Aorta (tissue), 5 donors: ENCODE data around the gene RCAN2. TPM values are rescaled to one million over a fixed set of nuclear protein-coding genes. Genes with fewer than 3 reads are reported as not detected.

Experiments
- ATAC-seq: fragments of 200-7000 bp; cut with Tn5 transposase; one replicate; pipeline ENCODE4 v1.9.1; 2022; ENCODE audit warnings: moderate library complexity; ENCODE audit not compliant: low FRiP score
- DNase-seq, 2 donors: peaks; one replicate each; pipeline ENCODE4 v3.0.0-alpha.2; 2020
- H3K27ac ChIP-seq, 2 donors: one replicate each; pipeline ENCODE4 v1.5.1; 2013; ENCODE audit warnings: low read length in 2 of 2, mild to moderate bottlenecking in 2 of 2, moderate library complexity in 2 of 2, control low read depth in 1 of 2, inconsistent platforms in 1 of 2, low read depth in 1 of 2
- H3K27me3 ChIP-seq, 2 donors: one replicate each; pipeline ENCODE4 v1.6.1; 2013; ENCODE audit warnings: control low read depth in 1 of 2, low read length in 1 of 2, mild to moderate bottlenecking in 1 of 2, moderate library complexity in 1 of 2; ENCODE audit not compliant: insufficient read depth in 2 of 2, control insufficient read depth in 1 of 2
- H3K36me3 ChIP-seq, 2 donors: one replicate each; pipeline ENCODE4 v1.6.1; 2013; ENCODE audit warnings: control low read depth in 1 of 2, low read length in 1 of 2, mild to moderate bottlenecking in 1 of 2; ENCODE audit not compliant: insufficient read depth in 2 of 2, control insufficient read depth in 1 of 2
- H3K4me1 ChIP-seq, 2 donors: one replicate each; pipeline ENCODE4 v1.6.1; 2013; ENCODE audit warnings: low read length in 2 of 2, control low read depth in 1 of 2, mild to moderate bottlenecking in 1 of 2, moderate library complexity in 1 of 2; ENCODE audit not compliant: insufficient read depth in 2 of 2, control insufficient read depth in 1 of 2
- H3K4me3 ChIP-seq, 2 donors: one replicate each; pipeline ENCODE4 v1.5.1; 2013; ENCODE audit warnings: low read length in 2 of 2, control low read depth in 1 of 2, mild to moderate bottlenecking in 1 of 2
- H3K9me3 ChIP-seq: one replicate; pipeline ENCODE4 v1.6.1; 2013; ENCODE audit warnings: mild to moderate bottlenecking, low read length; ENCODE audit not compliant: control insufficient read depth
- WGBS, 2 donors: extraction: QIAGEN DNeasy Blood & Tissue Kit; methylation state at CpG; one replicate each; pipeline ENCODE4 v1.1.7; 2013; 5-methylcytosine and 5-hydroxymethylcytosine counted together
- intact Hi-C, 2 donors: fragments of 100-400 bp; cut with DNase I; formaldehyde crosslinking; loops; one replicate each; pipeline versions ENCODE4 v1.14.2 to v1.15.0; 2022
- polyA plus RNA-seq, 2 donors: library from polyadenylated mRNA; stranded (reverse); fragments of 200-250 nt; gene quantifications; one replicate each; pipeline ENCODE4 v1.2.3, GENCODE V29; 2013
- total RNA-seq, 2 donors: library from RNA; stranded (reverse); fragmentation: NEBNext Ultra II Directional; extraction: Animal tissue kit (Norgen Biotek cat#: 25700); gene quantifications; one replicate each; pipeline ENCODE4 v1.2.1, GENCODE V29; 2021
- donor health status: healthy with polysubstance abuse.
- donor health status: Bipolar disorder and iron deficiency.
- donor health status: DM: no; HTN: no; CAD: no.
- donor health status: DM: no; HTN: no; CAD: no.
- donor health status: DM: yes; HTN: yes; CAD: no.

The RCAN2 gene
- total and polyA plus RNA-seq, 4 donors = 87.3 to 235 (median 130) TPM

DNA sequence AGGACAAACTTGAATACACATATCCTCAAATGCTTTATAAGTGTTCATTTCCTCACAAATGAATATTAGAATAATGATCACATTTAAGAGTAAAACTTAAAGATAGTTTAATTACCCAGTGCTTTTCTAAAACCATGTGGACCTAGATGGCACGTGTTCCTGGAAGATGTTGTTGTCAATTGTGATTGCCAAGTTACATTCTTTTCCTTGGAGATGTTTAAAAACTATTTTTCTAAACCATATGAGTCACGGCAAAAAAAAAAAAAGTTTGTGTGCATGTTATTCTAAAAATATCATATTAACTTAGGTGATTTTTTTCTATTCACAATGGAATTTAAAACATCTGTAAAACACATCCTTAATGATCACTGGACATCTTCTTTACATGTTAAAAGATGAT, 51.1 kb downstream of the RCAN2 start:
- Histone ChIP-seq H3K4me1 (peaks cover 3 to 8% of the 10 kb centered on the region in 2 donors), H3K36me3 (no peaks in the 10 kb centered on the region), H3K9me3 (no peaks in the 10 kb centered on the region), H3K4me3 (no peak overlapping the region), H3K27ac (no peak overlapping the region), H3K27me3 (no peaks in the 10 kb centered on the region)
- intact Hi-C loops = loop anchor here in 1 of 2 donors (5.0 kb wide), 1 partner anchor 82 kb away; no protein-coding TSS in a partner anchor
- 0 to 3% methylated on average over 2 of the region's 2 CpGs for WGBS, 2 donors
- DNase-seq = no peak
- ATAC-seq = no peak

DNA sequence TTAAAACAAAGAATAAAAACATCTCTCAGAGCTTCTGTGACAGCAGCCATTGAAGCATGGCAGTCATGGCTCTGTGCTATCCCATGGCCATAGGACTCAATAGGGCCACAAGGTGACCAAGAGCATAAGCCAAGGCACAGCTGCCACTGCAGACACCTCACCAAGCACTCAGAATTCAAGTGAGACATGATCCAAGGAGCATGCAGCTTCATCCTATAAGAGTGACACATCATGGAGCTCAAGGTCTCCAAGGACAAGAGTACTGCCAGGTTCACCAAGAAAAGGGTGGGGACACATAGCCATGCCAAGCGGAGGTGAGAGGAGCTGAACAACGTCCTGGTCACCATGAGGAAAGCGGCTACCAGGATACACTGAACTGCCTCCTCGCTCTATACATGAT, 53.0 kb downstream of the RCAN2 start:
- DNase-seq (no peak), ATAC-seq (no peak)
- Histone ChIP-seq H3K9me3 (no peaks in the 10 kb centered on the region), H3K4me3 (no peak overlapping the region), H3K4me1 (peaks cover 3 to 8% of the 10 kb centered on the region in 2 donors), H3K36me3 (no peaks in the 10 kb centered on the region), H3K27me3 (no peaks in the 10 kb centered on the region), H3K27ac (peak overlapping the region; percentile 2 to 96)
- 87 to 90% methylated on average over 4 of the region's 4 CpGs for WGBS, 2 donors
- intact Hi-C loops = loop anchor here in 1 of 2 donors (5.0 kb wide), 2 partner anchors 54 to 84 kb away; partner anchors contain the start of gene RCAN2

DNA sequence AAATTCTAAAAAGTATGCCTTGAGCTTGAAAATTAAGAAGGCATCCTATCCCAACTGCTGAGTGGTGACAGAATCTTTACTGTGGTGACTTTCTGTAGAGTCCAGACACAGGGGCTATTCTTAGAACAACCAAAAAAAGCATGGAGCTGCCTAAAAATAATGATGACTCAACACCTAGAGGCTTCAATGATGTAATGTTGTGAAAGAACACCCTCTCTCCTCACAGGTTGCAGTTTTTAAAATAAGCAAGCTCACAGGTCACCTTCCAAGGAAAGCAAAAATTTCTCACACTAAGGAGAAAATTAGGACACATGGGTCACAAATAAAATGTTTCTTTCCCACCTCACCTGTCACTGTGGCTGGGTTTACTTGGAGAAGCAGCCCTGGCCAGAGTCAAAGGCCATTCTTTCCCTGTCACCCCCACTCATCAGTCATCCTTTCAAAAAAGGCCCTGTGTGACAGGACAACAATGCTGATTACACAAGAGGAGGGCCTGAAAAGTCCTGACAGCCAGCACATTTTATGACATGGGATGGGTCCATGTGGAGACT, 53.5 kb downstream of the RCAN2 start:
- H3K4me1 ChIP-seq = peaks cover 3 to 8% of the 10 kb centered on the region in 2 donors
- H3K4me3 ChIP-seq = no peak overlapping the region
- no peaks in the 10 kb centered on the region for H3K9me3 ChIP-seq
- ATAC-seq (peak; percentile 72), DNase-seq (no peak)
- no peaks in the 10 kb centered on the region for H3K27me3 ChIP-seq
- H3K36me3 ChIP-seq = no peaks in the 10 kb centered on the region
- peak overlapping the region; percentile 51 to 96 for H3K27ac ChIP-seq
- intact Hi-C loops = loop anchor here in 1 of 2 donors (5.0 kb wide), 2 partner anchors 55 to 85 kb away; partner anchors contain the start of gene RCAN2

DNA sequence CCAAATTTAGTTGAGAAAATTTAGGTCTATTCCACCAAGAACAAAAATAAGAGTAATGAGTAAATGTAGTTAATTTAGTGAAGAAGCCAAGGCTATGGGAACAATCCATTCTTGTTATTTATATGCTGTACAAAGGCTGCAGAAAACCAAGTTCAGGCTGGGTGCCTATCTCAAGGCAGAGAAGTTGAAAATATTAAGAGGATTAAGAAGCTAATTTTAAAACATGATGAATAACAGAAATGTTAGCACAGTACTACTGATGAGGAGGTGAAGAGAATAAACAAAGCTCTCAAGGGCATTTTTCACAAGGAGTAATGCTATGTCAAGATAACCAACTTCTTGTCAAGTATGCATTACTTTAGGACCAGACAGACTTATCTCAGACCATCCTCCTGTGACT, 68.6 kb downstream of the RCAN2 start:
- ATAC-seq = no peak
- H3K27me3 ChIP-seq = no peaks in the 10 kb centered on the region
- intact Hi-C loops = loop anchor here in 1 of 2 donors (5.0 kb wide), 1 partner anchor 70 kb away; the partner anchor contains the start of gene RCAN2
- no peaks in the 10 kb centered on the region for H3K9me3 ChIP-seq
- peak overlapping the region in 1 of 2 donors; percentile 10 for H3K4me3 ChIP-seq
- no peak for DNase-seq
- peaks cover 2 to 4% of the 10 kb centered on the region in 2 donors for H3K36me3 ChIP-seq
- H3K4me1 ChIP-seq = peaks cover 7 to 9% of the 10 kb centered on the region in 2 donors
- H3K27ac ChIP-seq = peak overlapping the region; percentile 71 to 76

DNA sequence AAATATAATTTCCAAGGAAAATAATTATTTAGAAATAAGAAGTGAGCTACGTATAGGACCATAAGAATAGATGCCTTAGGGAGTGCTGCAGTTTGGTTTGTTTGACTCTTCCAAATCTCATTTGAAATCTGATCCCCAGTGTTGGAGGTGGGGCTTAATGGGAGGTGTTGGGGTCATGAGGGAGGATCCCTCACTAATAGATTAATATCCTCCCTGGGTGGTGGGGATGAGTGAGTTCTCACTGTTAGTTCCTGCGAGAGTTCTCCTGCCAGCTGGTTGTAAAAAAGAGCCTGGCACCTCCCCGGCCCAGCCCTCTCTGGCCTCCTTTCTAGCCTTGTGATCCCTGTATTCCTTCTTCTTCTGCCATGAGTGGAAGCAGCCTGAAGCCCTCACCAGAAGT, 69.3 kb downstream of the RCAN2 start:
- peak overlapping the region in 1 of 2 donors; percentile 81 for H3K27ac ChIP-seq
- ATAC-seq = no peak

DNA sequence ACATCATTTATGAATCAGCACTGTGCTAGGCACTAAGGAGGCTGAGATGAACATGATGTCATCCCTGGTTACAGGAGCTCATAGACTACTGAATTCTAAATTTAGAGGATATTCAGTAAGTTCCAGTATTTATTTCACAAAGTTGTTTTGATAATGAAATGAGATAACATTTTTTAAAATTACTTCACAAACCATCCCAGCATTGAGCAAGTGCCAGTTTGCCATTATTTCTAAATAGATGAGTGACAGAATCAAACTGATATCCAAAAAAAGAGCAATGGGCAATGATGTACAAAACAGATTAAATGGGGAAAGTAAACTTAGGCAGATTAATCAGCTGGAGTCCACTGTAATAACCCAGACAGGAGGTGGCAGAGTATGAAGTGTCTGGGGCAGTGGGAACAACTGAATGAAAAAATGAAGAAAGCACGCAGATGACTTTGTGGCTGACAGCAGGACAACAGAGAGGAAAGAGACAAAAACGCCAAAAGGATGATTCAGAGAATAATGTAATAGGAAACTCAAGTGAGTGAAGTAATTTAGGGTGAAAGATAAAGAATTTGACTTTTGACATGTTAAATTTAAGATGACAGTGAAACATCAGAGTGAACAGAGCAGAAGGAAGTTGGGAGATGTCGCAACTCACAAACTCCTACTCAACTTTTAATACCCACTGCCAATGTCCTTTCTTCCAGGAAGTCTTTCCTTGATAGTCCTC, 70.2 kb downstream of the RCAN2 start:
- WGBS, 2 donors = 80% methylated on average over 3 of the region's 3 CpGs
- DNase-seq (no peak), ATAC-seq (no peak)
- Histone ChIP-seq H3K27me3 (no peaks in the 10 kb centered on the region), H3K4me1 (peaks cover 7 to 9% of the 10 kb centered on the region in 2 donors), H3K4me3 (no peak overlapping the region), H3K36me3 (peaks cover 2 to 4% of the 10 kb centered on the region in 2 donors), H3K9me3 (no peaks in the 10 kb centered on the region), H3K27ac (peak overlapping the region; percentile 2 to 57)
- intact Hi-C loops = loop anchor here in 1 of 2 donors (5.0 kb wide), 1 partner anchor 71 kb away; the partner anchor contains the start of gene RCAN2

More for the DNA sequence above, 69.3 kb downstream of the RCAN2 start:
- Histone ChIP-seq H3K4me1 (peaks cover 7 to 9% of the 10 kb centered on the region in 2 donors), H3K27me3 (no peaks in the 10 kb centered on the region), H3K9me3 (no peaks in the 10 kb centered on the region), H3K4me3 (no peak overlapping the region), H3K36me3 (peaks cover 2 to 4% of the 10 kb centered on the region in 2 donors)
- intact Hi-C loops = loop anchor here in 1 of 2 donors (5.0 kb wide), 1 partner anchor 70 kb away; the partner anchor contains the start of gene RCAN2
- DNase-seq = no peak
- WGBS, 2 donors = 67 to 78% methylated on average over 3 of the region's 3 CpGs

DNA sequence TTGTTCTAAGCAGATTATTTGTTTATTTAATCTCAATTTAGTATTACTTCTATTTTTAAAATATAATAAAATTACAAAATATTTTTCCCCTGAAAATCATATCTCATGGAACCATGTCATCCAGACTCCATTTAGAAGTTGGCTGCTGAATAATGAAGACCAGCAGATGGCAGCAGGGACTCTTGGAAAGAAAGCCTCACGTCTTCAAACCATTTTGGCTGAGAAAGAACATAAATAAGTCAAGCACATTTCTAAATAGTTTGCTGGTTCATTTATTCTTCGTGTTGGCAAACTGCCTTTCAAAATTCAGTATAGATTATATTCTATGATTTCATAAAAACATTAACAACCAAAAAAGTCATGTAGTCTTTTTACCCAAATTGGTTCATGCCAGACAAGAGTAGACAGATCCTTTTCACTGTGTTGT, 71.7 kb downstream of the RCAN2 start:
- Histone ChIP-seq H3K27me3 (no peaks in the 10 kb centered on the region), H3K36me3 (peaks cover 2 to 4% of the 10 kb centered on the region in 2 donors), H3K27ac (no peak overlapping the region), H3K4me1 (peaks cover 7 to 9% of the 10 kb centered on the region in 2 donors), H3K4me3 (no peak overlapping the region), H3K9me3 (no peaks in the 10 kb centered on the region)
- peak in 1 of 2 donors; percentile 58 for DNase-seq
- ATAC-seq = peak; percentile 78
- 0% methylated on average over 2 of the region's 2 CpGs for WGBS, 2 donors
- intact Hi-C loops = loop anchor here (1.0 to 10.0 kb wide), 4 partner anchors 71 to 365 kb away; partner anchors contain the start of gene RCAN2 (in 2 of the 2)

DNA sequence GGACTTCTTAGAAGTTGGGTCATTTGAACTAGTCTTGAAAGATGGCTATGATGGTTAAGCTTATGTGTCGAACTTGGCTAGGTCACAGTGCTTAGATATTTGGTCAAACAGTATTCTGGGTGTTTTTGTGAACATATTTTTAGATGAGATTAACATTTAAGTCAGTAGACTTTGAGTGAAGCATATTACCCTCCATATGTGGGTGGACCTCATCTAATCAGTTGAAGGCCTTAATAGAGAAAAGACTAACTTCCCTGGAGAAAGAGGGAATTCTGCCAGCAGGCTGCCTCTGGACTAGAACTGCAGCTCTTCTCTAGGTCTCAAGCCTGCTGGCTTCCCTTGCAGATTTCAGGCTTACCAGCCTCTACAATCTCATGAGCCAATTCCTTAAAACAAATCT, 76.9 kb downstream of the RCAN2 start:
- Histone ChIP-seq H3K27me3 (no peaks in the 10 kb centered on the region), H3K36me3 (no peaks in the 10 kb centered on the region), H3K4me1 (peaks cover 6 to 9% of the 10 kb centered on the region in 2 donors), H3K4me3 (no peak overlapping the region), H3K27ac (no peak overlapping the region), H3K9me3 (no peaks in the 10 kb centered on the region)
- no peak for ATAC-seq
- intact Hi-C loops = loop anchor here (5.0 to 10.0 kb wide), 3 partner anchors 322 to 370 kb away; no protein-coding TSS in a partner anchor
- WGBS, 2 donors = 57 to 97% methylated on average over 1 of the region's 1 CpG
- no peak for DNase-seq
